Stomach smooth muscle (tissue), 2 donors: ENCODE measurements around the gene AP4B1.

Experiments
- H3K27ac ChIP-seq: one replicate; pipeline ENCODE4 v1.7.0; 2013; ENCODE audit warnings: mild to moderate bottlenecking, low read length, inconsistent platforms
- H3K27me3 ChIP-seq, 2 donors: one replicate each; pipeline ENCODE4 v1.7.0; 2013; ENCODE audit warnings: low read length in 2 of 2; ENCODE audit not compliant: insufficient read depth in 2 of 2, control insufficient read depth in 1 of 2
- H3K36me3 ChIP-seq, 2 donors: one replicate each; pipeline ENCODE4 v1.7.0; 2013; ENCODE audit warnings: low read length in 2 of 2; ENCODE audit not compliant: control insufficient read depth in 2 of 2, insufficient read depth in 2 of 2
- H3K4me1 ChIP-seq: one replicate; pipeline ENCODE4 v1.7.0; 2013; ENCODE audit warnings: low read length; ENCODE audit not compliant: control insufficient read depth, insufficient read depth
- H3K4me3 ChIP-seq, 2 donors: one replicate each; pipeline ENCODE4 v1.7.0; 2013; ENCODE audit warnings: low read length in 2 of 2
- H3K9ac ChIP-seq, 2 donors: one replicate each; pipeline ENCODE4 v1.7.0; 2013; ENCODE audit warnings: low read length in 2 of 2, mild to moderate bottlenecking in 1 of 2
- H3K9me3 ChIP-seq, 2 donors: one replicate each; pipeline ENCODE4 v1.7.0; 2013; ENCODE audit warnings: low read length in 2 of 2; ENCODE audit not compliant: control insufficient read depth in 2 of 2
- donor health status: healthy.
- donor health status: Pancreatic carcinoma.

The AP4B1 gene

GRCh38 chr1:113913887-113914664 lies 9.5 kb upstream of the AP4B1 start:
- H3K36me3 ChIP-seq = peaks cover 12 to 13% of the 10 kb centered on the region in 2 donors
- H3K4me3 ChIP-seq = no peak overlapping the region
- no peaks in the 10 kb centered on the region for H3K27me3 ChIP-seq
- H3K4me1 ChIP-seq = peaks cover 13% of the 10 kb centered on the region
- H3K9ac ChIP-seq = no peak overlapping the region
- H3K27ac ChIP-seq = no peak overlapping the region
- no peaks in the 10 kb centered on the region for H3K9me3 ChIP-seq

GRCh38 chr1:113913312-113913668 lies 8.7 kb upstream of the AP4B1 start:
- peak overlapping the region; percentile 41 to 47 for H3K9ac ChIP-seq
- H3K27ac ChIP-seq = peak overlapping the region; percentile 75
- no peaks in the 10 kb centered on the region for H3K9me3 ChIP-seq
- peaks cover 14 to 19% of the 10 kb centered on the region in 2 donors for H3K36me3 ChIP-seq
- peaks cover 13% of the 10 kb centered on the region for H3K4me1 ChIP-seq
- H3K27me3 ChIP-seq = no peaks in the 10 kb centered on the region
- H3K4me3 ChIP-seq = peak overlapping the region; percentile 27 to 55

GRCh38 chr1:113912594-113913311 lies 8.2 kb upstream of the AP4B1 start:
- Histone ChIP-seq H3K36me3 (peaks cover 14 to 24% of the 10 kb centered on the region in 2 donors), H3K4me1 (peaks cover 13% of the 10 kb centered on the region), H3K9ac (peak overlapping the region; percentile 41 to 60), H3K27ac (peak overlapping the region; percentile 75), H3K9me3 (no peaks in the 10 kb centered on the region), H3K27me3 (no peaks in the 10 kb centered on the region), H3K4me3 (peak overlapping the region; percentile 27 to 55)

- peaks cover 7 to 17% of the 10 kb centered on the region in 2 donors for H3K36me3 ChIP-seq
- H3K27ac ChIP-seq = peak overlapping the region; percentile 91
- no peaks in the 10 kb centered on the region for H3K9me3 ChIP-seq
- H3K4me1 ChIP-seq = peaks cover 9% of the 10 kb centered on the region
- H3K4me3 ChIP-seq = peak overlapping the region; percentile 91 to 99
- peak overlapping the region; percentile 78 to 91 for H3K9ac ChIP-seq
- H3K27me3 ChIP-seq = no peaks in the 10 kb centered on the region
These were observed 849 bp upstream of the AP4B1 start for GRCh38 chr1:113905435-113905861.

- Histone ChIP-seq H3K4me3 (peak overlapping the region; percentile 99), H3K9me3 (no peaks in the 10 kb centered on the region), H3K4me1 (peaks cover 9% of the 10 kb centered on the region), H3K27me3 (no peaks in the 10 kb centered on the region), H3K36me3 (peaks cover 10 to 22% of the 10 kb centered on the region in 2 donors), H3K27ac (peak overlapping the region; percentile 91), H3K9ac (peak overlapping the region; percentile 78 to 97)
These were observed 316 bp downstream of the AP4B1 start for GRCh38 chr1:113904293-113904673.

- Histone ChIP-seq H3K9me3 (no peaks in the 10 kb centered on the region), H3K9ac (peak overlapping the region; percentile 78 to 97), H3K4me3 (peak overlapping the region; percentile 99), H3K27ac (peak overlapping the region; percentile 91), H3K27me3 (no peaks in the 10 kb centered on the region), H3K4me1 (peaks cover 9% of the 10 kb centered on the region), H3K36me3 (peaks cover 8 to 21% of the 10 kb centered on the region in 2 donors)
These were observed 902 bp downstream of the AP4B1 start for GRCh38 chr1:113903501-113904292.

- Histone ChIP-seq H3K9ac (no peak overlapping the region), H3K27me3 (no peaks in the 10 kb centered on the region), H3K9me3 (no peaks in the 10 kb centered on the region), H3K27ac (no peak overlapping the region), H3K36me3 (peaks cover 12 to 22% of the 10 kb centered on the region in 2 donors), H3K4me3 (no peak overlapping the region), H3K4me1 (peaks cover 9% of the 10 kb centered on the region)
These were observed 3.4 kb downstream of the AP4B1 start for GRCh38 chr1:113901191-113901590.

- Histone ChIP-seq H3K4me3 (no peak overlapping the region), H3K9ac (no peak overlapping the region), H3K27ac (no peak overlapping the region), H3K36me3 (peaks cover 12 to 29% of the 10 kb centered on the region in 2 donors), H3K9me3 (no peaks in the 10 kb centered on the region), H3K4me1 (peaks cover 2% of the 10 kb centered on the region), H3K27me3 (no peaks in the 10 kb centered on the region)
These were observed 5.5 kb downstream of the AP4B1 start for GRCh38 chr1:113899111-113899510.

GRCh38 chr1:113898241-113898814 lies 6.3 kb downstream of the AP4B1 start:
- peaks cover 12 to 31% of the 10 kb centered on the region in 2 donors for H3K36me3 ChIP-seq
- H3K9me3 ChIP-seq = no peaks in the 10 kb centered on the region
- no peak overlapping the region for H3K4me3 ChIP-seq
- no peak overlapping the region for H3K9ac ChIP-seq
- no peaks in the 10 kb centered on the region for H3K4me1 ChIP-seq
- H3K27me3 ChIP-seq = no peaks in the 10 kb centered on the region
- no peak overlapping the region for H3K27ac ChIP-seq

GRCh38 chr1:113895961-113896360 lies 8.6 kb downstream of the AP4B1 start:
- H3K27me3 ChIP-seq = no peaks in the 10 kb centered on the region
- H3K27ac ChIP-seq = no peak overlapping the region
- H3K4me3 ChIP-seq = no peak overlapping the region
- H3K4me1 ChIP-seq = no peaks in the 10 kb centered on the region
- peaks cover 12 to 28% of the 10 kb centered on the region in 2 donors for H3K36me3 ChIP-seq
- no peak overlapping the region for H3K9ac ChIP-seq
- no peaks in the 10 kb centered on the region for H3K9me3 ChIP-seq
